Measurements from ENCODE around the gene PIP5KL1.
A peak's percentile ranks its signal among the peaks of the same experiment; 100 is the strongest.
"Not testable (repeated sequence)": the region's sequence is repeated elsewhere in the genome, so short reads cannot be mapped to it uniquely, and the experiment has no call there.

Gene PIP5KL1

DNA sequence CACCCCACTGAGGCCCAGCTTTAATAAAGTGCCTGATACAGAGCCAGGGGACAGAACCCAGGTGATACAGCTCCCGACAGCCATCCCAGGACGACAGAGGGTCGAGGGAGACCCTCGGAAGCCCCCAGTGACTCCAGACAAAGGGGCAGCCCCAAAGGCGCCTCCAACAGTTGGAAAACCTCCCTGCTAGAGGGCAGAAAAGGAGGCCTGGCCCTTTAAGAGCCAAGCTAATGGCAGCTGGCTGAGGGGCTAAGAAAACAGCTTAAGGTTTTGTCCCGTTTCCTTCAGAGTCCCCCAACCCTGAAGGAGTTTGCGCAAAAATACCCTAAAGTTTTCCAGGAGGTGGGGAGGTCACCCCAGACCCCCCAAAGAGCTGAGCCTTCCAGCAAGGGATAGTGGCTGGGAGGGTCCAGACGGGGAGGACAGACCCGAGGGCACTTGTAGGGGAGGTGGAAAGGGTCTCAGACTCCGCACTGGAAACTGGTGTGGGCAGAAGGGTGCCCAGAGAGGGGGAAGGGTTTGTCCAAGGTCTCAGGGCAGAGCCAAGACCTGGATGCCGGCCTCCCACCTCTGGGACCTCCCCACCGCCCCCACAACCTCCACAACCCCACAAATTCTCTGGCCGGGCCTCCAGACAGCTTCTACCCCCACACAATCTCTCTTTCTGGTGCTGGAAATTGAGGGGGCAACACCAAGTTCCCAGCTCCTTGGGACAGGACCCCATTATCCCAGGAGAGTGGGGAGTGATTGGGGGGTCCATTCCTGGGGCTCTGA is 44.9 kb downstream of the PIP5KL1 start:
- no peak for DNase-seq

- DNase-seq, result no peak
Observed at GRCh38 chr9:127884976-127885490, 45.5 kb downstream of the PIP5KL1 start.

DNA sequence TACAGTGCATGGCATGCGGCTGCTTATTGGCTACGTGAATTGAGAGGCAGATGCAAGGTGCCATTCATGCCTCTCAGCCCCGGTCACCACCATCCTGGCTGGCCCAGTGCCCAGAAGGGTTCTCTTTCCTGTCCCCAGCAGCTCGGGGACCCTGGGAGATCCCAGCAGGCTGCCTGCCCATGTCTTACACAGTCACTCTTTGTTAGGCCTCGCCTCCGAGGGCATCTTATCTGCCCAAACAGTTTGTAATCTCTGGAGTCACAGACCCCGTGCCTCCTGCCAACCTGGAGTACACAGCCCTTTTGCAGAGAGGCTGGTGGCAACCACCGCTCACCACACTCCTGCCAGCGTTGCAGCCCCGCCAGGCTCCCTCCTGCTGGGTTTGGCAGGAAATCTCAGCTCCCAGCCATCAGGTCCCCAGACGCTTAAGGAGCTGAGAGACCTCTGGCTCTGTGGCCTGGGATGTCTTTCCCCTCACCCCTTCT is 46.1 kb downstream of the PIP5KL1 start:
- peak; percentile 48 to 65 for DNase-seq

DNA sequence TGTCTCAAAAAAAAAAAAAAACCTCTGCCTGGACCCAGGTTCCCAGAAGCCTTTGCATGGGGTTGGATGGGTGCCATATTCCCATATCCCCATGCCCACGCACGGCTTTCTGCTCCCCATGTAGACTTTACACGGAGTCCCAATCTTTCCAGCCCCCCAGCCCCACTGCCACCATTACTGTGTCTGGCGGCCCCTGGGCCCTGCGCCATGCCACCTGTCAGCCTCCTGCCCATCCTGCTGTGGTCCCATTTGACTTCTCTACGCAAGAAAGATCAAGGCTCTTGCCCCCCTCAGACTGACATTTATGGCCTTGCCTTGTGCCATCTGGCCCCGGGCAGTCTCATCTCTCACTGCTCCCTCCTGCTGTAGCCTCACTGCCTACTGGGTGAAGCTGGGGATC is 46.6 kb downstream of the PIP5KL1 start:
- DNase-seq, result no peak

GRCh38 chr9:127881715-127882114 is 48.9 kb downstream of the PIP5KL1 start:
- not testable (repeated sequence) for DNase-seq

GRCh38 chr9:127880143-127880542 is 50.4 kb downstream of the PIP5KL1 start:
- DNase-seq, result no peak

DNA sequence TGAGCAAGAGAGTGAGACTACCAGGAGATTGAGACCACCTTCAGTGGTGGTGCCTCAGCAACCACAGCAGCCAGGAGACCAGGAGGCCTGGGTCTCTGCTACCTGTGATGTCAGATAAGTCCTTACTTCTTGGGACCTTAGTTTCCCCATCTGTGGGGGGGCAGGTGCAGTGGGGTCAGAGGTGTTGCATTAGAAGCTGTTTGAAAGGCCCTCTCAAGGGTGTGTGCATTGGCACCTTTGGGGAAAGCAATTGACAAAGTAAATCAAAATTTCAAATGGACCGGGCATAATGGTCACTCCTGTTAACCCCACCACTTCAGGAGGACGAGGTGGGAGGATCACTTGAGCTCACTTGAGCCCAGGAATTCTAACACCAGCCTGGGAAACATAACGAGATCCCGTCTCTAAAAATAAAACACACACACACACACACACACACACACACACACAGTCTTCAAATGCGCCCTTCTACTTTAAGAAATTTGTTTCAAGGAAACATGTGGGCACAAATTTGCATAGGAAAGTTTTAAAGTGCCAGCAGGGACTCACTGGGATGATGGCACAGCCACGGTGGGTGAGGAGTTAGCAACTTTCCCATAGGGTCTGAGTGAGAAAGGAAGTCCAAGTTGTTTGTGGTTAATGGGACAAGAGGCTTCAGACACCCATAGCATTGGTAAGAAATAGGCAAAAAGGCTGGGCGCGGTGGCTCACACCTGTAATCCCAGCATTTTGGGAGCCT is 51.8 kb downstream of the PIP5KL1 start:
- DNase-seq, result no peak

- peak in 1 of 2 experiments; percentile 31 for DNase-seq
Observed at GRCh38 chr9:127878001-127878651, 52.5 kb downstream of the PIP5KL1 start.

DNA sequence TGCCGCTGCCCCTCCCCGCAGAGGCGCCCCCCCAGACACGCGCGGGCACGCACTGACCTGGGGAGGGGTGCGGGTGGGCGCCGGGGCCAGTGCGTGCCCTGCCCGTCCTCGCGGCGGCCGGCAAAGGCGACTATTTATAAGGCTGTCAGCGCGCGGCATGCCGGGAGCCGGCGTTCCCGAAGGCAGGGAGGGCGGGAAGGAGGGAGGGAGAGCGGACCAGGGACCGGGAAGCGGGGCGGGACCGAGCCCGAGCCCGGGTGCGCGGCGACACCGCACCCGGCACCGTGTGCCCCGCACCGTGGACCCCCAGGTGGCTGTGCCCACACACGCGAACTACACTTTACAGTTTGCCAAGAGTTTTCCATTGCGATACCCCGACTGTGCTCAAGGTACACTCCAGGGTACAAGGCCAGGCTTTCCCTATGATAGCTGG is 53.0 kb downstream of the PIP5KL1 start, which contains the start of gene AK1:
TSS of gene AK1 (minus strand) at position 110 of the 433 bp plus-strand sequence. CDS start 3,058 bp downstream, outside the sequence.
- DNase-seq, result peak; percentile 48 to 74

GRCh38 chr9:127876764-127877562 is 53.6 kb downstream of the PIP5KL1 start:
- no peak for DNase-seq

DNA sequence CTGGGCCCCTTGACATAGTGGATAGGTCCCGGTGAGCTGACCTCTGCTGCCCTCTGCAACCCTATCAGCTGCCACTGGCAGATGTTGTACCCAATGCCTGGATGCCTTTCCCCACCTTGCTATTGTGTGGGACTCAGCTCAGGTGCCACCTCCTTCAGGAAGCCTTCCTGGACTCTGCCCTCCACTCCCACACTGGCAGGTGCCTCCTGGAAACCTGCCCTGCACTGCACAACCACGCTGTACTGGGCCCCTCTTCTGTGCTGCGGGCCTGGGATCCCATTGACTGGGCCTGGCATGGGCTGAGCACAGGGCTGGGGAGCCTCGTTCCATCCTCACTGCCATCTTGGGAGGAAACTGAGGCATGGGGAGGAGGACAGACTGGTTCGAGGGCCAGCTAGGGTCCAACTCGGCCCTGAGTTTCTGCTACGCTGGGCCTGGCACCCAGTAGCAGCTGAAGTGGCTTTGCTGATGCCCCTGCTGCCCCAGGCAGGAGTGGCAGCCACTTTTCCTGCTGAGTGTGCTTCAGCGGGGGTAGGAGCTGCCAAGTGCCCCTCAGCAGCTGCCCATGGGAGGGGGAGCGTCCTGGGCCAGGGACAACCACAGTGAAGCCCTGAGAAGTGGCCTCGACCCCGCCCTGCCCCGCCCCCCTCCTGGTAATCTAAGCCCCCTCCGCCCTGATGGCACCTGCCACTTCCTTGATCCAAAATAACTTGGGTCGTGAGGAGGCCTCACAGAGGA is 54.4 kb downstream of the PIP5KL1 start:
- DNase-seq, result no peak

DNA sequence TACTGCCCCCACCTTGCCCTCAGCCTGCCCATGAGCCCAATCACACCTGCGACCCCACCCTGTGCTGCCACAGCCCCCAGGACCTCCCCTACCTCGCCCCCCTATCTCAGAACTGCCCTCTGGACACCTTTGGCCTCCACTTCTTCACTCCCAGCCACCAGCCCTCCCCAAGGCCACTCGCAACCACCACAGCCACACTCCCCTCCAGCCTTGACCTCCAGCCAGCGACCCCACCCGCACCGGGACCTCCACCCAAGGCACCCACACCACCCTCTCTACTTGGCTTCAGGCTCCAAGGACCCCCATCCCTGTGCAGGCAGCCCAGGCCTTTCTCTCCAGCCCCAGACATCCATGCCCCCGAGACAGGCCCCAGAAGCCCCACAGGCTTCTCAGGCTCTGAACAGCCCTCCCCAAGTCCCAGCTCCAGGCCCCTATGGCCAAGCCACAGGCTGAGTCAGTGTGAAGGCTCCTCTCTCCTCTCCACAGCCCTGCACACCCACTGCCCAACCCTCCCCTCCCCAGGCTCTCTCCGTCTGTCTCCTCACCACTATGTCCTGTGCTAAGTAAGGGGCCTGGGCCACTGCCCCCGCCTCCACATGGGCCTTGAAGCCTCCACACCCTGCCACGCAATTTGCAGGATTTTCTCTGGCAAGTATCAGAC is 55.1 kb downstream of the PIP5KL1 start:
- no peak for DNase-seq

- DNase-seq, result no peak
Observed at GRCh38 chr9:127874301-127875221, 56.0 kb downstream of the PIP5KL1 start.

DNA sequence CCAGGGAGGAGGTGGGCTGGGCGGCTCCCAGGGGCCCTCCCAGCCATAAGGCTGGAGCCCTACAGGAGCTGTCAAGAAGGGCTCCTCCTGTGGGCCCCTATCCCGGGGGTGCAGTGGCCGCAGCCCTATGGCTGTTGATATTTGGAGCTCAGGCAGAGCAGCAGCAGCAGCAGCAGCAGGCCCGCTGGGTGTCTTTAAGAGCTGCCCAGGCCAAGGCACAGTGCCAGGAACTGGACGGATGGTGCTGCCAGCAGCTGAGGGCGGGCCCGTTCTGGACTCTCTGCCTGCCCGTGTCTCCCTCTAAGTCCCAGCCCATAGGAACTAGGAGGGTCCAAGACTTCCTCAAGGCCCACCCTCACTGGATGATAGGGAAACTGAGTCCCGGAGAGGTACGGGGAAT is 56.7 kb downstream of the PIP5KL1 start:
- DNase-seq, result no peak

DNA sequence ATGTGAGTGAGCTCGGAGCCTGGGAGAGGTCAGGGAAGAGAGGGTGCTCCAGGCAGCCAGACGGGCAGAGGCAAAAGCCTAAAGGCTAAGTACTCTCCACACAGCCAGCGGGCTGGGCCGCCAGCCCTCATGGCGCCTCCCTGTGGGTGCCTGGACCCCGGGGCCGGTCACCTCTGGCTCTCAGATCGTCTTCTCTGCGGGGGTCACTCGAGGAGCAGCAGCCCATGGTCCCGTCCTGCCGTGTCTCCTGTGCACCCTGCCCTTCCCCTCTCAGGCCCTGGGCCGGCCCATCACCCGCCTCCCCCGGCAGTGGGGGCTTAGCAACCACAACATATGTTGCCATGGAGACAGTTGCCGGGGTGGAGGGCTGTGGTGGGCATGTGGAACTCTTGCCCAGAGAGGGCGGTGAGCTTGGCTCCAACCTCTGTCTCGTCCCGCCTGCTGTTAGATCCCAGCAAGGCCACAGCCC is 57.3 kb downstream of the PIP5KL1 start:
- no peak for DNase-seq

DNA sequence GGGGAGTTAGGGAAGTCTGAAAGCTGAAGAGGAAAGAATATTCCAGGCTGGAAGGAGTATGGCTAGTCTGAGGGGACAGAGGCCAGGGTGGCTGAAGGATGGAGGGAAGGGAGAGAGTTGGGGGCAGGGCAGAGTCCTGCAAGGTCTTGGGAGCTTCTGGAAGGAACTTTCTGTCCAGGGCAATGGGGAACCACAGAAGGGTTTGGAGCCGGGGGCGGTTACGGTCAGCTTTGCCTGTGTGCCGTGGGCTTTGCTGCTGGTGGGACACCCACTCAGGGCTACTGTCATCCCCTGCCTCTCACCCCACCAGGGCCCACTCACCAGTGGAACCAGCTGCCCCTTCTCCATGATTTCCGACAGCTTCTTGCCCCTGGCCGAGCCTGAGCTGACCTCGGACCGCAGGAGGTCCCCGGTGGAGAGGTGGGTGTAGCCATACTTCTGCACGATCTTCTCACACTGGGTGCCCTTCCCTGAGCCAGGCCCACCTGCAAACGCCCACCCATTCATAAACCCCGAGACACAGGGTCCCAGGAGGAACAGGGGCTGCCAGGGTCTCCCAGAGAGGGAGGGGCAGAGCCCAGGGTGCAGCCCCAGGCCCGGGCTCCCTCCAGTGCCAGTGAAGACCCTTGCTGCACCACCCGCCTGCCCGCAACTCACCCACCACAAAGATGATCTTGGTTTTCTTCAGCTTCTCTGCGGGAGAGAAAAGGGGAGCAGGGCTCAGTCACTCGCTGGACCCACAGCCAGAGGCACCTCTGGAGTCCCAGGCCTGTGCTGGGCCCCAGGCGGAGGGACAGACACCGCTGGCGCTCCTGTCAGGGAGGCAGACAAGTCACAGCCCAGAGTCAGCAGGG is 58.0 kb downstream of the PIP5KL1 start:
- no peak for DNase-seq

- no peak for DNase-seq
Observed at GRCh38 chr9:127871531-127871930, 59.0 kb downstream of the PIP5KL1 start.

- no peak for DNase-seq
Observed at GRCh38 chr9:127870887-127871286, 59.7 kb downstream of the PIP5KL1 start.
